ENCODE data around the gene PRDM2.

The PRDM2 gene

GRCh38 chr1:13783551-13783950, 83.6 kb downstream of the PRDM2 start:
- no peak for DNase-seq (ENCODE audit: extremely low read depth in 1 of 2, low read depth in 1 of 2)

GRCh38 chr1:13784971-13785370, 85.0 kb downstream of the PRDM2 start:
- DNase-seq (ENCODE audit: extremely low read depth in 1 of 2, low read depth in 1 of 2): no peak

- DNase-seq (ENCODE audit: extremely low read depth in 1 of 2, low read depth in 1 of 2): no peak
These were observed 86.6 kb downstream of the PRDM2 start for GRCh38 chr1:13786541-13786940.

GRCh38 chr1:13788795-13789194, 88.8 kb downstream of the PRDM2 start:
- DNase-seq (ENCODE audit: extremely low read depth in 1 of 2, low read depth in 1 of 2): no peak

GRCh38 chr1:13790290-13791030, 90.5 kb downstream of the PRDM2 start:
- DNase-seq (ENCODE audit: extremely low read depth in 1 of 2, low read depth in 1 of 2): no peak

GRCh38 chr1:13792419-13792818, 92.4 kb downstream of the PRDM2 start:
- no peak for DNase-seq (ENCODE audit: extremely low read depth in 1 of 2, low read depth in 1 of 2)

- DNase-seq (ENCODE audit: extremely low read depth in 1 of 2, low read depth in 1 of 2): no peak
These were observed 93.2 kb downstream of the PRDM2 start for GRCh38 chr1:13793088-13793730.

GRCh38 chr1:13794231-13795187, 94.5 kb downstream of the PRDM2 start:
- no peak for DNase-seq (ENCODE audit: extremely low read depth in 1 of 2, low read depth in 1 of 2)

GRCh38 chr1:13797397-13797796, 97.4 kb downstream of the PRDM2 start:
- no peak for DNase-seq (ENCODE audit: extremely low read depth in 1 of 2, low read depth in 1 of 2)

- DNase-seq (ENCODE audit: extremely low read depth in 1 of 2, low read depth in 1 of 2): no peak
These were observed 98.1 kb downstream of the PRDM2 start for GRCh38 chr1:13798120-13798519.

GRCh38 chr1:13799502-13800283, 99.7 kb downstream of the PRDM2 start:
- no peak for DNase-seq (ENCODE audit: extremely low read depth in 1 of 2, low read depth in 1 of 2)

- DNase-seq (ENCODE audit: extremely low read depth in 1 of 2, low read depth in 1 of 2): no peak
These were observed 101.2 kb downstream of the PRDM2 start for GRCh38 chr1:13801232-13801631.

- no peak for DNase-seq (ENCODE audit: extremely low read depth in 1 of 2, low read depth in 1 of 2)
These were observed 101.9 kb downstream of the PRDM2 start for GRCh38 chr1:13801655-13802486.

- no peak for DNase-seq (ENCODE audit: extremely low read depth in 1 of 2, low read depth in 1 of 2)
These were observed 103.0 kb downstream of the PRDM2 start for GRCh38 chr1:13802782-13803545.

GRCh38 chr1:13803546-13804239, 103.7 kb downstream of the PRDM2 start:
- no peak for DNase-seq (ENCODE audit: extremely low read depth in 1 of 2, low read depth in 1 of 2)

GRCh38 chr1:13804240-13804633, 104.2 kb downstream of the PRDM2 start:
- DNase-seq (ENCODE audit: extremely low read depth in 1 of 2, low read depth in 1 of 2): no peak

GRCh38 chr1:13805431-13805830, 105.4 kb downstream of the PRDM2 start:
- DNase-seq (ENCODE audit: extremely low read depth in 1 of 2, low read depth in 1 of 2): no peak

- DNase-seq (ENCODE audit: extremely low read depth in 1 of 2, low read depth in 1 of 2): no peak
These were observed 106.1 kb downstream of the PRDM2 start for GRCh38 chr1:13806108-13806507.
